ENCODE data around the gene CHD6.

DNA sequence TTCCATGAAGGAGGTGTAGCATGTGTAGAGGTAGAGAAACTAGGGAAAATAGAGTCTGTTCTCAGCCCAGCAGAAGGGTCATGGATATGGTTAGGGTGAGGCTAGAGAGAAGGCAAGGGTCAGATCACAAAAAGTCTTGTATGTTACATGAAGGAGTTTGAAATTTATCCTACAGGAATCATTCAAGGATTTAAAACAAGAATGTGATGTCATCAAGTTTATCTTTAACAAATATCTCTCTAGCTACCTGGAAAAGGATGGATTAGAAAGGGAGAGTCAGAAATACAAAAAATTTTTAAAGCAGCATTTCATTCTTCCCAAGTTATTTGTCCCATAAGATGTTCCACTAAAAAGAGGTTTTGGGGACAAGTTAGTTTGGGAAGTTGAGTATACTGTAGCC, 4.4 kb upstream of the CHD6 start:
- TF ChIP-seq, protein P1, sequence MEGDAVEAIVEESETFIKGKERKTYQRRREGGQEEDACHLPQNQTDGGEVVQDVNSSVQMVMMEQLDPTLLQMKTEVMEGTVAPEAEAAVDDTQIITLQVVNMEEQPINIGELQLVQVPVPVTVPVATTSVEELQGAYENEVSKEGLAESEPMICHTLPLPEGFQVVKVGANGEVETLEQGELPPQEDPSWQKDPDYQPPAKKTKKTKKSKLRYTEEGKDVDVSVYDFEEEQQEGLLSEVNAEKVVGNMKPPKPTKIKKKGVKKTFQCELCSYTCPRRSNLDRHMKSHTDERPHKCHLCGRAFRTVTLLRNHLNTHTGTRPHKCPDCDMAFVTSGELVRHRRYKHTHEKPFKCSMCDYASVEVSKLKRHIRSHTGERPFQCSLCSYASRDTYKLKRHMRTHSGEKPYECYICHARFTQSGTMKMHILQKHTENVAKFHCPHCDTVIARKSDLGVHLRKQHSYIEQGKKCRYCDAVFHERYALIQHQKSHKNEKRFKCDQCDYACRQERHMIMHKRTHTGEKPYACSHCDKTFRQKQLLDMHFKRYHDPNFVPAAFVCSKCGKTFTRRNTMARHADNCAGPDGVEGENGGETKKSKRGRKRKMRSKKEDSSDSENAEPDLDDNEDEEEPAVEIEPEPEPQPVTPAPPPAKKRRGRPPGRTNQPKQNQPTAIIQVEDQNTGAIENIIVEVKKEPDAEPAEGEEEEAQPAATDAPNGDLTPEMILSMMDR (conservative IDR thresholded peaks at IDR 0.05; ENCODE audit: low read depth, low read length): no peak
- no peak for TF ChIP-seq EZH2 (IDR thresholded peaks at IDR 0.05; ENCODE audit: borderline replicate concordance, low read depth, low read length, poor library complexity, severe bottlenecking)

All from A673 (cell line).